HG02642 (cell line): Measurements from ENCODE around the gene ATP2B2.

Experiments
- ATAC-seq: cut with Tn5 transposase; IDR thresholded peaks from one replicate; pipeline ENCODE4 v1.9.1; 2021; ENCODE audit warnings: mild to moderate bottlenecking; ENCODE audit not compliant: unreplicated experiment, poor library complexity

ATP2B2 gene

GRCh38 chr3:10496121-10496863 is 9.1 kb downstream of the ATP2B2 start:
- ATAC-seq: no peak

DNA sequence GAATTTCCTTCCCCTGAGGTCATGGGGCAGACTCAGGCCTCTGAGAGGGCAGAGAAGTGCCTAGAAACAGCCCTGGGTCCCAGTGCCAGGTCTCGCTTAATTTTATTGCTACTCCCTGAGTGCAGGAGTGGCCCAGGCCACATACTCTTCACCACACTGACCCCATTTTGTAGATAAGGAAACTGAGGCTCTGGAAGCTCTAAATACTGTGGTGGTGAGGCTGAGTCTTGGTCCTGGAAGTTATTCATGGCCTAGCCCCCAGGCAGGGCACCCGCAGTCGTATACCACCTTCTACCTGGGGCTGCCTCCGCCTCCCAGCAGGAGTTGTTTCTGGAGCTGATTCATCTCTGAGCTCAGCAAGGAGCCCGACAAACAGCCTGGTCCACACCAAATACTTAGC is 9.8 kb downstream of the ATP2B2 start:
- no peak for ATAC-seq

DNA sequence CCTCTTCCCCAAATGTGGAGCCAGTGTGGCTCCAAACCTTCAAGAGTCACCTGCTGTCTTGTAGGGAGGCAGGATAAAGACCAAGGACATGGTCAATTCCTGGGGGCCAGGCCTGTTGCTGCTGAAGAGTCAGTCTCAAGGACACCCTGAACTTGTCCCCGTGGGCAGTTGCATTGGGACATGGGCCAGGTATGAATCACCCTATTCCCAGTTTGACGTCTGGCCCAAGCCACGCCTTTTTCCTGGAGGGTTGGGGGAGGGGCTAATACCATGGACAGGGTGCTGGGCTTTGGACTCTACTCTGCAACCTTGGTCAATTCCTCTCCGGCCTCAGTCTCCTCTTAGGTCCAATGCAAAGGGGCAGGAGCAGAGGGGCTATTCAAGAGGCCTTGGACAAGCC is 10.4 kb downstream of the ATP2B2 start:
- no peak for ATAC-seq

- no peak for ATAC-seq
These were observed 11.2 kb downstream of the ATP2B2 start for GRCh38 chr3:10494180-10494579.

DNA sequence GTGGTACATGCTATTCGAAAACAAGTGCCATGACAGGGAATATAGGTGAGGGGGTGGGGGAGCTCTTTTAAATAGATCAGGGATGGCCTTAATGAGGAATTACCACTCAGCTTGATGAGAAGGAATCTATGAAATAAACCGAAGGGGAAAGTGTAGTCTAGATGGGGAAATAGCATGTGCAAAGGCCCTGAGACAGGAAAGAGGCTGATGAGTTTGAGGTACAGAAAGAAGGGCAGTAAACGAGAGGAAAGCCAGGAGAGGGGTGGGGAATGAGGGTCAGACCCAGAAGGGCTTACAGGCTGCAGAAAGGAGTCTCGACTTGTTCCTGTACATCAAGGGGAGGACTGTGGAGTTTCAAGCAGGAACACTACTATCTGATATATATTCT is 12.2 kb downstream of the ATP2B2 start:
- ATAC-seq: no peak

- no peak for ATAC-seq
These were observed 12.8 kb downstream of the ATP2B2 start for GRCh38 chr3:10492364-10493201.

DNA sequence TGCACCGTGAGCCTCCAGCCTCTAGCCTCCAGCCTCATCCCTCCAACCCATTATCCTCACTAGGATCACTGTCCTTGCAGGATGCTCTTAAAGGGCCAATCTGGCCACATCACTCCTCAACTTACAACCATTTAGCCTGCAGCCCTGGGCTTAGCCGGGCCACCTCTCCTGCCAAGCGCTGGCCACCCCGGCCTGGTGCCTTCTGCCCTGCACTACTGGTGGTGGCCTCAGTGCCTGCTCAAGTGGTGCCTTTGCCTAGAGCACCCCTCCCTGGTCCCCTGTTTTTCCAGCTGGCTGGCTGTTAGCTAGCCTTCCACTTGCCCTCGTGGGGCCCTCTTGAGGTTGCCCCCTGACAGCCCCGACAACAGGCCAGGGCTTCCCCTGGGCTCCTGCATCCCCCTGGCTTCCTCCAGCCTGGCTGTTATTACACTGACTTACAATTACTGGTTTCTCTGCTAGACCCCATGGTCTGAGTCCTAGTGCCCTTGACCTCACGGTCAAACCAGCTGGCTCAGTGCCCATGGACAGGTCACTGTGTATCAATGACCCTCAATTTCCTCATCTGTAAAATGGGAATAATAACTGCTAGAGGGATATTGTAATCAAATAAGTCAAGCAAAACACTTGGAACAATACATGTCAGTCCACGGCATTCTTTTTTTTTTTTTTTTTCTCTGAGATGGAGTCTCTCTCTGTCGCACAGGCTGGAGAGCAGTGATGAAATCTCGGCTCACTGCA is 15.5 kb downstream of the ATP2B2 start:
- no peak for ATAC-seq

GRCh38 chr3:10487988-10488633 is 17.3 kb downstream of the ATP2B2 start:
- ATAC-seq: no peak

DNA sequence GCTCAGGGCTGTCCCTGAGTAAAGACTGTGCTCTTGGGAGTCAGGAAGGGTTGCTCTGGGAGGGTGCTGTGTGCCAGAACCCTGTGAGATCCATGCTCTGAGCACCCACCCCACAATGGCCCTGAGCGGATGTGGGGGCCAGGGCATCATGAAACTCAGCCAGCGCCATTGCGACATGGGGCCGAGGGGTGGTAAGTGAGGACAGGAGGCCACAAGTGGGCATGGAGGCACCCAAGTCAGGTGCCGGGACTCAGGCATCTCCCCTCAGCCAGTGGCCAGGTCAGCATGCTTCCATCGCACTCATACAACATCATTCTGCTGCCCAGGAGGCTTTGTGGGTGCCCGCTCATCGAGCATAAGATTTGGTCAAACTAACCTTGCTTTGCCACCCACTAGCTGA is 19.6 kb downstream of the ATP2B2 start:
- ATAC-seq: no peak

GRCh38 chr3:10485380-10485779 is 20.0 kb downstream of the ATP2B2 start:
- ATAC-seq: no peak

- ATAC-seq: no peak
These were observed 20.7 kb downstream of the ATP2B2 start for GRCh38 chr3:10484709-10485108.

DNA sequence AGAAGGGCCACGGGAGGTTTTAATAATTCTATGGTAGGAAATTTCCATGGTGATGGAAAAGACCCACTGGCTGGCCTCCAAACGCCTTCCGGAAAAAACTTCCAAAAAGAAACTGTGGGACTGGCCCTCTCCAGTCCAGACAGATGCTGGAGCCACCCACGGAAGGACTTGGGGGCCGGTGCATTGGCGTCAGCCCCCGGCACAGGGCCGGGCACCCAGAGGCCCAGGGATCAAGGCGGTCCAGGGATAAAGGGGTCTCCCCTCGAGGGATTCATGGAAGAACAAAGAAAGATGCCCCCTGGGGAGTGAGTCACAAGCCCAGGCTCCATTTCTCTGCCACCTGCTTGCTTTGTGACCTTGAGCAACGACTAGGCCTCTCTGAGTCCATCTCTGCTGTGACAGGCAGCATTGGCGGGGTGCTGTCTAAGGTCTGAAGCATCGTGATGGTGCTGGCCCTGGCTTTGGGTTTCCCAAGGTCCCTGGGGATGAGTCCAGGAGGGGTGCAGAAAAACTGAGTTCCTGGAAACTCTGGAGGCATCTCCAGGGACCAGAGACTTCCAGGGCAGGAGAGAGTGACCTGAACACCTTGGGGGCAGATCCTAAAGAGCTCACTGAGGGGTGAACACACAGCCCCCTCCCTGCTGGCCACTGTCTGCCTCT is 21.6 kb downstream of the ATP2B2 start:
- ATAC-seq: no peak

GRCh38 chr3:10483364-10483675 is 22.1 kb downstream of the ATP2B2 start:
- no peak for ATAC-seq

DNA sequence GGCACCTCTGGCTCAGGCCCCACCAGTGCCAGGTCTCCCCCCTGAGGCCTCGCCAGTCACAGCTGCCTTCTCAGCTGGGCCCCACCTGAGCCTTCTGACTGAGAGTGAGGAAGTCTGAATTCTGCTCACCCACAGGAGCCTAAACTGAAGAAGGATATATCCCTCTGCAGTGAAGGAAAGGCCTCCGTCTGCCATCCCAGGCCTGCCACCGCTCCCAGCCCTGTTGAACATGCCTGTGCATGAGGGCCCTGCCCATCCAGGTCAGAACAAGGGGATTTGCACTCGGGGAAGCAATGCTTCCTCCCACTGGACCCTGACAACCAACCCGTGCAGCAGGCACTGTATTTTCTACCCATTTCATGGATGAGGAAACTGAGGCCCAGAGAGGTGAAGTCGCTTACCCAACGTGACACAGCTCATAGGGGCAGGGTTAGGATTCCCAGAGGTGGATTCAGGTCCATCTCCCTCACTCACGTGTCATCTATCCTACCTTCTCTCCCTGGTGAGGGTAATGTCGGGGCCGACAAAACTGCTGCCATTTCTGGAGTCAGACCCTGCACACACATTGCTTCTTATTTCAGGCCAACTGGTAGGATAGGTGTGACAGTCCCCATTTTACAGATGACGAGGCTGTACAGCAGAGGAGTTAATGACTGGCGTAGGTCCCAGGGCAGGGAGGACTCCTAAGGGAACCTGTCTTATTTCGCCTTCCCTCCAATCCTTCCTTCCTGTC is 22.6 kb downstream of the ATP2B2 start:
- ATAC-seq: no peak

- no peak for ATAC-seq
These were observed 24.5 kb downstream of the ATP2B2 start for GRCh38 chr3:10480871-10481378.

- ATAC-seq: no peak
These were observed 26.1 kb downstream of the ATP2B2 start for GRCh38 chr3:10479311-10479710.

DNA sequence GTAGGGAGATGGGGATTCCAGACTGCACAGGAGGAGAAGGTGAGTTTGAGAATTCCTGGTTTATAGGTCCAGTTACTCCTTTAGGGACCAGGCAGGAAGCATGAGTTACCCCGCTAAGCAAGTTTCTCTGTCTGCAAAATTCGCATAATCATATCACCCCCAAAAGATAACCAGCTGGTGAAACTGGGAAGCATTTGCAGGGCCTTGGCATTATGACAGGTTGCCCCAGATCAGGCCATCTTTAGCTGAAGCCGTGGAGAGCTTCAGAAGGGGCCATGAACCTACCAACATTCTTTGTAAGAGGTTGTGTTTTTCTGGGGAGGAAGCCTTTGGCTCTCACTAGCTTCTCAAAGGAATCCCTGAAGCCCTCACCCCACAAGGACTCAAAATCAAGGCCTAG is 29.4 kb downstream of the ATP2B2 start:
- ATAC-seq: no peak

DNA sequence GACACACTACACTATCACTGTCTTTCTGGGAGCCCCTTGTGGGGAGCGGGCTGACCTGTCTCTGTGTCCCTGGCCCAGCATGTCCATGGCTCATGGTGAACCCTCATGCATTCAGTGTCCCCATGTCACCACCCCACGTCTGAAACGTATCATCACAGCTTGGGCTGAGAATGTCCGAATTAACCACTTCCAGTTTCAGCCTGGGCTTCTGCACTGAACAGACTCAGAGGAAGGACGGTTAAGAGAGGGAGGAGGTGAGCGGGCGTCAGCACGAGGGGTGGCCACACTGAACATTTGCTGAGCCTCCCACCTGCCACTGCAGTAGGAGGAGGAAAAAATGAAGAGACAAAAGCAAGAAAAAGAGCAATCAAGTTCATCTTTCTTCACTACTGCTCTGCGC is 30.5 kb downstream of the ATP2B2 start:
- no peak for ATAC-seq

- no peak for ATAC-seq
These were observed 31.1 kb downstream of the ATP2B2 start for GRCh38 chr3:10474275-10474646.
